Umbilical cord (tissue), 2 donors: ENCODE data around the gene SLC30A5. TPM values are rescaled to one million over a fixed set of nuclear protein-coding genes. Genes with fewer than 3 reads are reported as not detected.
"Not testable (repeated sequence)": the region's sequence is repeated elsewhere in the genome, so short reads cannot be mapped to it uniquely, and the experiment has no call there.

Experiments
- DNase-seq: peaks from one replicate; pipeline ENCODE4 v3.0.0-alpha.2; 2015; ENCODE audit warnings: low spot score
- total RNA-seq: library from RNA; depleted of rRNA; stranded (reverse); fragments of >200 nt; gene quantifications from one replicate; pipeline ENCODE4 v1.2.3, GENCODE V29; 2014; ENCODE audit warnings: low replicate concordance; ENCODE audit not compliant: insufficient read depth

SLC30A5 gene
- total RNA-seq, 1 donor from 2014 or later = 48.9 TPM

GRCh38 chr5:69105996-69106906 is 12.4 kb downstream of the SLC30A5 start:
- DNase-seq = no peak

DNA sequence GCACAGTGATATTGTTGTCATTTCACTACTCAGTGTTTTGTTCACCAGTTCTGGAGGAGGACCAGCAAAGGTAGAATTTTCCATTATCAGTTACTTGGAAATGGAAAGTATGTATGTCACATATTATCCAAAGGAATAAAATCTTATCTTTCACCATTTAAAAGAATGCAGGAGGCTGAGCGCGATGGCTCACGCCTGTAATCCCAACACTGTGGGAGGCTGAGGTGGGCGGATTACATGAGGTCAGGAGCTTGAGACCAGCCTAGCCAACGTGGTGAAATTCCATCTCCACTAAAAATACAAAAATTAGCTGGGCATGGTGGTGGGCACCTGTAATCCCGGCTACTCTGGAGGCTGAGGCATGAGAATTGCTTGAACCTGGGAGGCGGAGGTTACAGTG is 14.6 kb downstream of the SLC30A5 start:
- DNase-seq = not testable (repeated sequence)

GRCh38 chr5:69113851-69114250 is 20.0 kb downstream of the SLC30A5 start:
- no peak for DNase-seq

GRCh38 chr5:69115526-69115925 is 21.7 kb downstream of the SLC30A5 start:
- DNase-seq = no peak

DNA sequence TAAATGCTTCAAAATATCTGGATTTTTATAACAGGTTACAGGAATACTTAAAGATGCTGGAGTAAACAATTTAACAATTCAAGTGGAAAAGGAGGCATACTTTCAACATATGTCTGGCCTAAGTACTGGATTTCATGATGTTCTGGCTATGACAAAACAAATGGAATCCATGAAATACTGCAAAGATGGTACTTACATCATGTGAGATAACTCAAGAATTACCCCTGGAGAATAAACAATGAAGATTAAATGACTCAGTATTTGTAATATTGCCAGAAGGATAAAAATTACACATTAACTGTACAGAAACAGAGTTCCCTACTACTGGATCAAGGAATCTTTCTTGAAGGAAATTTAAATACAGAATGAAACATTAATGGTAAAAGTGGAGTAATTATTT is 35.6 kb downstream of the SLC30A5 start:
- no peak for DNase-seq

GRCh38 chr5:69130241-69130640 is 36.4 kb downstream of the SLC30A5 start:
- no peak for DNase-seq

DNA sequence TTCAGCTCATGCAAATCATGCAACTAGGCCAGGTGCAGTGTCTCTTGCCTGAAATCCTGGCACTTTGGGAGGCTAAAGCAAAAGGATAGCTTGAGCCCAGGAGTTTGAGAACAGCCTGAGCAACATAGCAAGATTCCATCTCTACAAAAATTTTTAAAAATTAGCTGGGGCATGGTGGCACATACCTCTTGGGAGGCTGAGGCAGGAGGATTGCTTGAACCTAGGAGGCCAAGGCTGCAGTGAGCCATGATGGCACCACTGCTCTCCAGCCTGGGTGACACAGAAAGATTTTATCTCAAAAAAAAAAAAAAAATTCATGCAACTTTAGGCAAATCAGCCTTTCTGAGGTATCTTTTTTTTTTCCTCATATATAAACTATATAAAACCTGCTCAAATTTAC is 37.5 kb downstream of the SLC30A5 start:
- DNase-seq = no peak

- no peak for DNase-seq
These were observed 40.3 kb downstream of the SLC30A5 start for GRCh38 chr5:69134126-69134525.

DNA sequence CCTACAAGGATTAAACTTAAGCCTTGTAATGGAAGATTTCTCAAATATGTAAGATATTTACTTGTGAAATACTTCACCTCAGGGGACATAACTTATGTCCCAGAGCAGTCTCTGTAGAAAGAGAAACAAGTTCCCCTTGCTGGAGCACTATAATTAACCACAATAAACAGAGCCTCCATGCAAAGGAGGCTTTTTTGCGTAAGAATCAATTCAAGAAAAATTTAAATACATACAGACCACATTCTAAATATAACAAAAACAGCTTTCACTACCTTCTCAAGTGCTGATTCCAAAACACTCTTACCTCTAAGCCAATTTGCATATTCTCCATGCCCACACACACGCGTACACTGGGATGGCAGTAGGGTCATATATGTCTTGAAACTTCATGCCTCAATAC is 42.5 kb downstream of the SLC30A5 start:
- DNase-seq = no peak

DNA sequence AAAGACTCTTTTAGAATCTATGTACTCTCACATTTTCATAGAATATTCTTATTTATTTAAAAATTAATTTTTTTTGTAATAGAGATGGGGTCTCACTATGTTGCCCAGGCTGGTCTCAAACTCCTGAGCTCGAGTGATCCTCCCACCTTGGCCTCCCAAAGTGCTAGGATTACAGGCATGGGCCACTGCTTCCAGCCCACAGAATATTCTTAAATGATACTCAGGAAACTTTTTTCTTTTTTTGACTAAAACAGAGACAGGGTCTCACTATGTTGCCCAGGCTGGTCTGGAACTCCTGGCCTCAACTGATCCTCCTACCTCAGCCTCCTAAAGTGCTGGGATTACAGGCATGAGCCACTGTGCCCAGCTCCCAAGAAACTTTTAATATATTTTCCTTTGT is 43.4 kb downstream of the SLC30A5 start:
- DNase-seq = not testable (repeated sequence)

GRCh38 chr5:69137807-69138206 is 44.0 kb downstream of the SLC30A5 start:
- DNase-seq = no peak

- DNase-seq = no peak
These were observed 45.0 kb downstream of the SLC30A5 start for GRCh38 chr5:69138766-69139165.

- not testable (repeated sequence) for DNase-seq
These were observed 46.4 kb downstream of the SLC30A5 start for GRCh38 chr5:69140239-69140638.

DNA sequence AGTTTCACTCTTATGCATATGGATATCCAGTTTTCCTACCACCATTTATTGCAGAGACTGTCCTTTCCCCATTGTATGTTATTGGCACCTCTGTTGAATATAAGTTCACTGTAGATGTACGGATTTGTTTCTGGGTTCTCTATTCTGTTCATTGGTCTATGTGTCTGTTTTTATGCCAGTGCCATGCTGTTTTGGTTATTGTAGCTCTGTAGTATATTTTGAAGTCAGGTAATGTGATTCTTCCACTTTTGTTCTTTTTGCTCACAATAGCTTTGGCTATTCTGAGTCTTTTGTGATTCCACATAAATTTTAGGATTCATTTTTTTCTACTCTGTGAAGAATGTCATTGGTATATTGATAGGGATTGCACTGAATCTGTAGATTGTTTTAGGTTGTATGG is 47.0 kb downstream of the SLC30A5 start:
- no peak for DNase-seq

DNA sequence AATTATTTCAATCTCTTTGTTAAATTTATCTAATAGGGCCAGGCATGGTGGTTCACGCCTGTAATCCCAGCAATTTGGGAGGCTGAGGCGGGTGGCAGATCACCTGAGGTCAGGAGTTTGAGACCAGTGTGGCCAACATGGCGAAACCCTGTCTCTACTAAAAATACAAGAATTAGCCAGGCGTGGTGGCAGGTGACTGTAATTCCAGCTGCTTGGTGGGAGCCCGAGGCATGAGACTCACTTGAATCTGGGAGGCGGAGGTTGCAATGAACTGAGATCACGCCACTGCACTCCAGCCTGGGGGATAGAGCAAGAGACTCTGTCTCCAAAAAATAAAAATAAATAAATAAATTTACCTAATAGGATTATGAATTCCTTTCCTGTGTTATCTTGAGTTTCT is 54.8 kb downstream of the SLC30A5 start:
- not testable (repeated sequence) for DNase-seq

- no peak for DNase-seq
These were observed 55.3 kb downstream of the SLC30A5 start for GRCh38 chr5:69148981-69149675.

DNA sequence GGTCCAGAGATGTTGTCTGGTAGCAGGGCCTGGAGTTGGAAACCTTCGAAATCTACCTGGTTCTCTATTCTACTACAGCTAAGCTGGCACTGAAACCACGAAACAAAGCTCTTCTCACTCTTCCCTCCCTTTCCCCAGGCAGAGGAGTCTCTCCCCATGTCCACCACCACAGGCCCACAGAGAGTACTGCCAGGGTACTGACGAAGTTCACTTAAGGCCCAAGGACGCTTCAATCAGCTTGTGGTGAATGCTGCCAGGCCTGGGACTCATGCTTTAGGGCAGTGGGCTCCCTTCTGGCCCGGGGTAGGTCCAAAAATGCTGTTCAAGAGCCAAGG is 55.8 kb downstream of the SLC30A5 start:
- no peak for DNase-seq

- DNase-seq = no peak
These were observed 58.9 kb downstream of the SLC30A5 start for GRCh38 chr5:69152731-69153130.

DNA sequence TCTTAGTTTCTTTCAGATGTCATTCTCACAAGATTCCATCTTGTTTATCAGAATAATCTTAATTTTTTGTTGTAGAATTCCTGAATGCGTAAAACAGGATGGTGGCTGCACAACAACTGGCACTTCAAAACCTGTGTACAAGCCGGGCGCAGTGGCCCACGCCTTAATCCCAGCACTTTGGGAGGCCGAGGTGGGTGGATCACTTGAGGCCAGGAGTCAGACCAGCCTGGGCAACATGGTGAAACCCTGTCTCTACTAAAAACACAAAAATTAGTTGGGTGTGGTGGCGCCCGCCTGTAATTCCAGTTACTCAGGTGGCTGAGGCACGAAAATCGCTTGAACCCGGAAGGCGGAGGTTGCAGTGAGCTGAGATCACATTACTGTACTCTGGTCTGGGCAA is 62.6 kb downstream of the SLC30A5 start:
- DNase-seq = no peak

- DNase-seq = no peak
These were observed 64.2 kb downstream of the SLC30A5 start for GRCh38 chr5:69158039-69158438.

- DNase-seq = no peak
These were observed 66.8 kb downstream of the SLC30A5 start for GRCh38 chr5:69160651-69161050.

DNA sequence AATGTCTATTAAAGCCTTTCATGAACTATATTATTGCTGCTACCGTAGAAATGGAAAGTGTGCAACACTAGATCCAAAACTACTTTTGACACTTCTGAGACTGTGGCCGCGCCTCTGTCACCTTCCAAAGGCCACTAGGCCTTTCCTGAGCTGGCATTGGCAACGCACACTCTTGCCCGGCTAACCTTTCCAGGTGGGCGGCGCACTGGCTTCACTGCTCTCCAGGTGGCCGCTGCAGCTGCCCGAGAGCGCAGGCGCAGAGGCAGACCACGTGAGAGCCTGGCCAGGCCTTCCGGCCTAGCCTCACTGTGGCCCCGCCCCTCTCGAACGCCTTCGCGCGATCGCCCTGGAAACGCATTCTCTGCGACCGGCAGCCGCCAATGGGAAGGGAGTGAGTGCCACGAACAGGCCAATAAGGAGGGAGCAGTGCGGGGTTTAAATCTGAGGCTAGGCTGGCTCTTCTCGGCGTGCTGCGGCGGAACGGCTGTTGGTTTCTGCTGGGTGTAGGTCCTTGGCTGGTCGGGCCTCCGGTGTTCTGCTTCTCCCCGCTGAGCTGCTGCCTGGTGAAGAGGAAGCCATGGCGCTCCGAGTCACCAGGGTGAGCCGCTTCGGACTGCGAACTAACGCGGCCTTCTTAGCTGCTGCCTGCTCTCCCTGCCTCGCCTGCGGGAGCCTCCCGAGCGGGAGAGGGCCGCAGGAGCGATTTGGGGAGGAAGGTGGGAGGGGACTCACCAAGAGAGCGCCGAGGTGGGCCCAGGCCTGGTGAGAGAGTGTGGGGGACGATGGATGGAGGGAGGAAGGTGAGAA is 73.1 kb downstream of the SLC30A5 start, which contains the start of gene CCNB1:
Gene CCNB1 (plus strand): TSS at position 465 of the 807 bp plus-strand sequence. CDS start 113 bp downstream, at position 578.
- DNase-seq = peak; percentile 99
